Measurements from ENCODE around the gene LAPTM4A. TPM values are rescaled to one million over a fixed set of nuclear protein-coding genes. Genes with fewer than 3 reads are reported as not detected.

LAPTM4A gene
- polyA plus RNA-seq, 4 donors = 47.6 to 269 (median 157) TPM

DNA sequence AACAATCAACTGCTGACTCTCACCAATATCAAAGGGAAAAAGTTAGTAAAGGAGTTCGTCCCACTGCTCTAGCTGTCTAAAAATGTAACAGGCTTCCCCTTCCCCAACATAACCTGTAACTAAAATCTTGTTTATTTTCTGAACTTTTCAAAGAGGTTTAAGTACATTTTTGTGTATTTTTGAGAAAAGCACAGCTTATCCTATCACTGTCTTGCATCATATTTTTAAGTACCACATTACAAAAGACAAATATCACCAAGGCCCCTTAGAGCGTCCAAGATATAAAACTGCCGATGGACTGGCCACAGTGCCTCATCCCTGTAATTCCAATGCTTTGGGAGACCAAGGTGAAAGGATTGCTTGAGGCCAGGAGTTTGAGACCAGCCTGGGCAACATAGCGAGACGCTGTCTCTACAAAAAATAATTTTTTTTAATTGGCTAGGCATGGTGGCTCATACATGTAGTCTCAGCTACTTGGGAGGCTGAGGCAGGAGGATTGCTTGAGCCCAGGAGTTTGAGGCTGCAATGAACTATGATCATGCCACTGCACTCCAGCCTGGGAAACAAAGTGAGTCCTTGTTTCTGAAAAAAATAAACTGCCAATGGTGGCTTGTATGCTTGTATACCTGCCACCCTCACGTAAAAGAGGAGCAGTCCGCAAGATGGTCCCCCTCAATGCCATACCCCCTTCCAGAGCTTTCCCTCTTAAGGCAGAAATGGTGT is 21.2 kb upstream of the LAPTM4A start:
- no peak for FAIRE-seq
- WGBS, 3 donors = 87 to 96% (median 93%) methylated on average over 7 of the region's 7 CpGs

DNA sequence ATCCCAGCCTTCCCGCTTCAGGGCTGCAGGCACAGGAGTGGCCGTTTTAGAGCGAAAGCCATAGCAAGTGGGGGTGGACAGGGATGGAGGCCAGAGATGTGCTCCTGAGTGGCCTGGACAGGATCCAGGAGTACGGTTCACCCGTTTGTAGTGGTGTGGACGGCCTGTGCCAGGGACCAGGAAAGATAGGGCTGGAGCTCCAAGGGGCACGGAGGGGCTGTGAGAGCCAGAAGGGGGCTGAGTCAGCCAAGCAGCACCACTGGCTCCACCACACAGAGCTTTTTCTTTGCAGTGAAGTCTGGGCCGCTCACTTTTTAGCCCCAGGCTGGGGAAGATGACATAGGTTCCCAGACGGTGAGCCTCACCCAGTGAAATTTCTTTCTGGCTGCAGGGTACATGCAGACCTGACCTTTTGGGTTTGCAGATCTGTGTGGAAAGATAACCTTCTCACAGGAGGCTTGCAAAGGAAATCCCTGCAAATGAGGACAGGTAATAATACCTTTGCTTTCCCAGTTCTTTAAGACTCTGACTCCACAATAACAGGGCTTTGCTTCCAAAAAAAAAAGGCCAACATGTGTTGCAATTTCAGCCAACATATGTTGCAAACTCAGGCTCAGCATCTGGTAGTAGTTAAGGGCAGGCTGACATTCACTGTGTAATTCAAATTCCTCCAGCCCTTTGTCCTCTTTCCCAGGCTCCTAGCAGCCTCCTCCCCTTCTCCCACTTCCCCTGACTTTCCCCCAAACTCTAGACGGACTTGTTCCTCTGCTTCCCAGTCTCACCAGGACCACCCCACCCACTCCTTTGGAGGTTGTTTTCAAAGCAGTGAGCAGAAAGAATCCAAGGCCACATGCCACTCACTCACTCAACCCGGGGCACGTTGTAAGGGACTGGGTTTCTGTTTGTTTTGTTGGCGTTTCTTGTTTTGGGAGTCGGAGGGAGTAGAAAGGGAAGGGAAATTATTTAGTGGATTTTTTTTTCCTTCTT is 20.3 kb upstream of the LAPTM4A start:
- 55 to 73% (median 72%) methylated on average over 14 of the region's 14 CpGs for WGBS, 3 donors
- no peaks in the 10 kb centered on the region for H3K36me3 ChIP-seq (ENCODE audit: control insufficient read depth in 3 of 3, insufficient read depth in 2 of 3, low read depth in 1 of 3, low read length in 3 of 3)
- DNase-seq = peak in 1 of 2 donors; percentile 40

More for the DNA sequence above, 21.2 kb upstream of the LAPTM4A start:
- Histone ChIP-seq H3K4me1 (ENCODE audit: control insufficient read depth in 3 of 3, insufficient read depth in 2 of 3, low read depth in 1 of 3, low read length in 2 of 3) (peaks cover 0 to 9% (median 0%) of the 10 kb centered on the region in 3 donors), H3K9me3 (ENCODE audit: control insufficient read depth in 2 of 2, insufficient read depth in 1 of 2, low read depth in 1 of 2, low read length in 1 of 2) (peaks cover 0 to 3% of the 10 kb centered on the region in 2 donors), H3K27ac (ENCODE audit: low read depth in 1 of 3, low read length in 2 of 3) (peak overlapping the region in 2 of 3 donors; percentile 71 to 92), H3K4me3 (ENCODE audit: low read depth in 1 of 3, low read length in 3 of 3) (no peak overlapping the region), H3K36me3 (ENCODE audit: control insufficient read depth in 3 of 3, insufficient read depth in 2 of 3, low read depth in 1 of 3, low read length in 3 of 3) (no peaks in the 10 kb centered on the region), H3K27me3 (ENCODE audit: control insufficient read depth in 3 of 3, insufficient read depth in 3 of 3, low read length in 3 of 3) (no peaks in the 10 kb centered on the region)
- no peak for DNase-seq

GRCh38 chr2:20069756-20070155 is 18.3 kb upstream of the LAPTM4A start:
- Histone ChIP-seq H3K36me3 (ENCODE audit: control insufficient read depth in 3 of 3, insufficient read depth in 2 of 3, low read depth in 1 of 3, low read length in 3 of 3) (peaks cover 0 to 4% (median 0%) of the 10 kb centered on the region in 3 donors), H3K4me1 (ENCODE audit: control insufficient read depth in 3 of 3, insufficient read depth in 2 of 3, low read depth in 1 of 3, low read length in 2 of 3) (peaks cover 0 to 9% (median 0%) of the 10 kb centered on the region in 3 donors), H3K27ac (ENCODE audit: low read depth in 1 of 3, low read length in 2 of 3) (no peak overlapping the region), H3K9me3 (ENCODE audit: control insufficient read depth in 2 of 2, insufficient read depth in 1 of 2, low read depth in 1 of 2, low read length in 1 of 2) (peaks cover 0 to 5% of the 10 kb centered on the region in 2 donors), H3K27me3 (ENCODE audit: control insufficient read depth in 3 of 3, insufficient read depth in 3 of 3, low read length in 3 of 3) (no peaks in the 10 kb centered on the region), H3K4me3 (ENCODE audit: low read depth in 1 of 3, low read length in 3 of 3) (no peak overlapping the region)
- FAIRE-seq = no peak
- no peak for DNase-seq

More for the DNA sequence above, 20.3 kb upstream of the LAPTM4A start:
- Histone ChIP-seq H3K4me1 (ENCODE audit: control insufficient read depth in 3 of 3, insufficient read depth in 2 of 3, low read depth in 1 of 3, low read length in 2 of 3) (peaks cover 0 to 9% (median 0%) of the 10 kb centered on the region in 3 donors), H3K27ac (ENCODE audit: low read depth in 1 of 3, low read length in 2 of 3) (peak overlapping the region in 2 of 3 donors; percentile 71 to 92), H3K9me3 (ENCODE audit: control insufficient read depth in 2 of 2, insufficient read depth in 1 of 2, low read depth in 1 of 2, low read length in 1 of 2) (no peaks in the 10 kb centered on the region), H3K4me3 (ENCODE audit: low read depth in 1 of 3, low read length in 3 of 3) (no peak overlapping the region), H3K27me3 (ENCODE audit: control insufficient read depth in 3 of 3, insufficient read depth in 3 of 3, low read length in 3 of 3) (no peaks in the 10 kb centered on the region)
- FAIRE-seq = no peak

DNA sequence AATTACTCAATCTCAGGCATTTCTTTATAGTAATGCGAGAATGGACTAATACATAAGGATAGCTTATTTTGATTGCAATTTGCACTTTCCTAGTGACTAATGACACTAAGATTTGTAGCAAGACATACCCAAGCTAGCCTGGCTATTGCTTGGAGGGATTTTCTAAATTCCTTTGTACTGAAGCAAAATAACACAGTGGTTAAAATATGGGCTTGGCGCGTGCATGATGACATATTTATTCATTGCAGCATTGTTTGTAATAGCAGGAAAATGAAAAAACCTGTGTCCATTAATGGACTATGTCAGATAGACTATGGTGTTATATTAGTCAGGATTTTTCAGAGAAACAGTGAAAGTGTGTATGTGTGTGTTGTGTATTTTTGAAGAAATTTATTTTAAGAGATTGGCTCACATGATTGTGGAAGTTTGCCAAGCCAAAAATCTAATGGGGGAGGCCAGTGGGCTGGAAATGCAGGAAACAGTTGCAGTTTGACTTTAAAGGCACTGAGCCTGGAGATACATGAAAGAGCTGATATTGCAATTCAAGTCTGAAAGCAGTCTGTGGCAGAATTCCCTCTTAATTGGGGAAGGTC is 16.7 kb upstream of the LAPTM4A start:
- no peaks in the 10 kb centered on the region for H3K27me3 ChIP-seq (ENCODE audit: control insufficient read depth in 3 of 3, insufficient read depth in 3 of 3, low read length in 3 of 3)
- 71 to 94% (median 91%) methylated on average over 3 of the region's 3 CpGs for WGBS, 3 donors
- H3K36me3 ChIP-seq (ENCODE audit: control insufficient read depth in 3 of 3, insufficient read depth in 2 of 3, low read depth in 1 of 3, low read length in 3 of 3) = peaks cover 0 to 4% (median 0%) of the 10 kb centered on the region in 3 donors
- H3K27ac ChIP-seq (ENCODE audit: low read depth in 1 of 3, low read length in 2 of 3) = no peak overlapping the region
- FAIRE-seq = no peak
- H3K9me3 ChIP-seq (ENCODE audit: control insufficient read depth in 2 of 2, insufficient read depth in 1 of 2, low read depth in 1 of 2, low read length in 1 of 2) = peaks cover 0 to 12% of the 10 kb centered on the region in 2 donors
- DNase-seq = no peak
- H3K4me1 ChIP-seq (ENCODE audit: control insufficient read depth in 3 of 3, insufficient read depth in 2 of 3, low read depth in 1 of 3, low read length in 2 of 3) = peaks cover 0 to 9% (median 0%) of the 10 kb centered on the region in 3 donors
- no peak overlapping the region for H3K4me3 ChIP-seq (ENCODE audit: low read depth in 1 of 3, low read length in 3 of 3)

GRCh38 chr2:20065885-20066602 is 14.6 kb upstream of the LAPTM4A start:
- DNase-seq (peak in 1 of 2 donors; percentile 69), FAIRE-seq (no peak)
- Histone ChIP-seq H3K4me3 (ENCODE audit: low read depth in 1 of 3, low read length in 3 of 3) (no peak overlapping the region), H3K27me3 (ENCODE audit: control insufficient read depth in 3 of 3, insufficient read depth in 3 of 3, low read length in 3 of 3) (no peaks in the 10 kb centered on the region), H3K4me1 (ENCODE audit: control insufficient read depth in 3 of 3, insufficient read depth in 2 of 3, low read depth in 1 of 3, low read length in 2 of 3) (peaks cover 0 to 5% (median 0%) of the 10 kb centered on the region in 3 donors), H3K9me3 (ENCODE audit: control insufficient read depth in 2 of 2, insufficient read depth in 1 of 2, low read depth in 1 of 2, low read length in 1 of 2) (peaks cover 0 to 12% of the 10 kb centered on the region in 2 donors), H3K36me3 (ENCODE audit: control insufficient read depth in 3 of 3, insufficient read depth in 2 of 3, low read depth in 1 of 3, low read length in 3 of 3) (peaks cover 0 to 4% (median 0%) of the 10 kb centered on the region in 3 donors), H3K27ac (ENCODE audit: low read depth in 1 of 3, low read length in 2 of 3) (peak overlapping the region in 1 of 3 donors; percentile 50)
- WGBS, 3 donors = 32 to 45% (median 37%) methylated on average over 6 of the region's 6 CpGs

GRCh38 chr2:20064841-20065240 is 13.4 kb upstream of the LAPTM4A start:
- no peak for FAIRE-seq
- no peak overlapping the region for H3K4me3 ChIP-seq (ENCODE audit: low read depth in 1 of 3, low read length in 3 of 3)
- no peaks in the 10 kb centered on the region for H3K27me3 ChIP-seq (ENCODE audit: control insufficient read depth in 3 of 3, insufficient read depth in 3 of 3, low read length in 3 of 3)
- H3K9me3 ChIP-seq (ENCODE audit: control insufficient read depth in 2 of 2, insufficient read depth in 1 of 2, low read depth in 1 of 2, low read length in 1 of 2) = peaks cover 0 to 12% of the 10 kb centered on the region in 2 donors
- no peak overlapping the region for H3K27ac ChIP-seq (ENCODE audit: low read depth in 1 of 3, low read length in 2 of 3)
- peaks cover 0 to 4% (median 0%) of the 10 kb centered on the region in 3 donors for H3K36me3 ChIP-seq (ENCODE audit: control insufficient read depth in 3 of 3, insufficient read depth in 2 of 3, low read depth in 1 of 3, low read length in 3 of 3)
- no peak for DNase-seq
- H3K4me1 ChIP-seq (ENCODE audit: control insufficient read depth in 3 of 3, insufficient read depth in 2 of 3, low read depth in 1 of 3, low read length in 2 of 3) = peaks cover 0 to 5% (median 0%) of the 10 kb centered on the region in 3 donors

DNA sequence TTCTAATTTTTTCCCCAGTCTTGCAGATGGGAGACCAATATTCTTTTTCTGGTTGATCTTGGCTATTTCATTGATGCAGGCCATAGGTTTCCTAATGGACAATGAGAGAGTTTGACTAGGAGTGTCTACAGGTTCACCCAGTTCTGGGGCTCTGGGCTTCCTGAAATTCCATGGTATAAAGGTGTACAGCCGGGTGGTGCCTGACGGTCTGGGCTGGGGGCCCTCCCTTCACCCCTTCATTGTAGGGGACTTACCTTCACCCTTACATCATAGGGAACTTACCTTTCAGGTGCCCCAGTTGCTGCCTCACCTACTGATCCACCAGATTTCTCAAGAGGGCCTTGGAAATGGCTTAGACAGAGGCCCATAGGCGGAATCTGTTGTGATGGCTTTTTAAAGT is 13.0 kb upstream of the LAPTM4A start:
- Histone ChIP-seq H3K27me3 (ENCODE audit: control insufficient read depth in 3 of 3, insufficient read depth in 3 of 3, low read length in 3 of 3) (no peaks in the 10 kb centered on the region), H3K9me3 (ENCODE audit: control insufficient read depth in 2 of 2, insufficient read depth in 1 of 2, low read depth in 1 of 2, low read length in 1 of 2) (peaks cover 0 to 12% of the 10 kb centered on the region in 2 donors), H3K4me3 (ENCODE audit: low read depth in 1 of 3, low read length in 3 of 3) (no peak overlapping the region), H3K4me1 (ENCODE audit: control insufficient read depth in 3 of 3, insufficient read depth in 2 of 3, low read depth in 1 of 3, low read length in 2 of 3) (peaks cover 0 to 5% (median 0%) of the 10 kb centered on the region in 3 donors), H3K36me3 (ENCODE audit: control insufficient read depth in 3 of 3, insufficient read depth in 2 of 3, low read depth in 1 of 3, low read length in 3 of 3) (peaks cover 0 to 4% (median 0%) of the 10 kb centered on the region in 3 donors), H3K27ac (ENCODE audit: low read depth in 1 of 3, low read length in 2 of 3) (no peak overlapping the region)
- 90 to 100% (median 91%) methylated on average over 3 of the region's 3 CpGs for WGBS, 3 donors
- FAIRE-seq (no peak), DNase-seq (no peak)

Measured in small intestine (tissue), 7 donors.